Upper lobe of right lung (tissue), 1 donor: Measurements from ENCODE around the gene CD300C. TPM values are rescaled to one million over a fixed set of nuclear protein-coding genes. Genes with fewer than 3 reads are reported as not detected.

ENCODE experiments used
- ATAC-seq: fragments of 200-7000 bp; cut with Tn5 transposase; one replicate; pipeline ENCODE4 v1.9.1; 2020; ENCODE audit warnings: mild to moderate bottlenecking, moderate library complexity
- DNase-seq: peaks from one replicate; pipeline ENCODE4 v3.0.0-alpha.2; 2020
- H3K27ac ChIP-seq: fragments of 200-600 bp; one replicate; pipeline ENCODE4 v1.8.0; 2022
- H3K27me3 ChIP-seq: fragments of 200-600 bp; one replicate; pipeline ENCODE4 v1.8.0; 2022; ENCODE audit warnings: mild to moderate bottlenecking
- H3K36me3 ChIP-seq: fragments of 200-600 bp; one replicate; pipeline ENCODE4 v1.8.0; 2022
- H3K4me1 ChIP-seq: fragments of 200-600 bp; one replicate; pipeline ENCODE4 v1.8.0; 2022
- H3K4me3 ChIP-seq: fragments of 200-600 bp; one replicate; pipeline ENCODE4 v1.8.0; 2022; ENCODE audit warnings: mild to moderate bottlenecking
- H3K9me3 ChIP-seq: fragments of 200-600 bp; one replicate; pipeline ENCODE4 v1.8.0; 2022
- CTCF ChIP-seq: fragments of 200-600 bp; IDR thresholded peaks from one replicate; pipeline ENCODE4 v1.8.0; 2022; ENCODE audit warnings: antibody characterized with exemption
- intact Hi-C: fragments of 100-400 bp; cut with DNase I; formaldehyde crosslinking; loops from one replicate; pipeline ENCODE4 v1.11.0; 2022
- total RNA-seq: library from RNA; stranded (reverse); fragmentation: NEBNext Ultra II Directional; extraction: Animal tissue kit (Norgen Biotek cat#: 25700); gene quantifications from one replicate; pipeline ENCODE4 v1.2.1, GENCODE V29; 2021
- donor health status: DM: no; HTN: yes; CAD: no; lungs with severe emphysema.

CD300C gene
- total RNA-seq, 1 donor from 2014 or later, result 8.2 TPM

DNA sequence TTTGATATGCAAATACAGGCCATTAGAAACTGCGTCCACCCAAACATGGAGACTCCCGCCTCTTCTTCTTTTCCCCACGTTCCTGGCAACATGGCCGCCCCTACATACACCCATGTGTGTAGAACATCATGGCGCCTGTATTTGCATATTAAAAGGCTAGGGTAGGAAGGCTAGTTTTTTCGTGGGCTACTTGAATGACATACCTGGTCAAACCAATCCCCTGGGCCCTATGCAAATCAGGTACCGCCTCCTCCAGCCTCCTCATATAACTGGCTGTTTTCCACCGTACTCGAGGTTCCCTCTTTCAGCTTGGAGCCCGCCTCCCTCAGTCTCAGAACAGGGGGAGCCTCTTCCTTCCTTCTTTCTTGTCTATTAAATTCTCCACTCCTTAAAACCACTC lies 13.8 kb downstream of the CD300C start:
- ATAC-seq, result peak; percentile 89
- H3K27me3 ChIP-seq, result peaks cover 6% of the 10 kb centered on the region
- intact Hi-C loops, result no loop called here
- H3K36me3 ChIP-seq, result no peaks in the 10 kb centered on the region
- DNase-seq, result no peak
- peak overlapping the region; percentile 36 for H3K4me3 ChIP-seq
- H3K4me1 ChIP-seq, result no peaks in the 10 kb centered on the region
- peak overlapping the region; percentile 8 for H3K27ac ChIP-seq
- no peak for TF ChIP-seq CTCF
- H3K9me3 ChIP-seq, result no peaks in the 10 kb centered on the region

- peaks cover 6% of the 10 kb centered on the region for H3K27me3 ChIP-seq
- no peaks in the 10 kb centered on the region for H3K9me3 ChIP-seq
- H3K36me3 ChIP-seq, result no peaks in the 10 kb centered on the region
- intact Hi-C loops, result no loop called here
- no peak for TF ChIP-seq CTCF
- peak; percentile 14 for ATAC-seq
- peak within 1 kb of the TSS; percentile 36 for H3K4me3 ChIP-seq
- no peaks in the 10 kb centered on the region for H3K4me1 ChIP-seq
- peak within 1 kb of the TSS; percentile 8 for H3K27ac ChIP-seq
- no peak for DNase-seq
Observed at GRCh38 chr17:74531231-74531761, 14.6 kb downstream of the CD300C start, which contains the start of gene CD300LB. Gene CD300LB, minus strand, starts transcription at chr17:74531475. Its CDS starts 125 bp downstream, at chr17:74531350.

DNA sequence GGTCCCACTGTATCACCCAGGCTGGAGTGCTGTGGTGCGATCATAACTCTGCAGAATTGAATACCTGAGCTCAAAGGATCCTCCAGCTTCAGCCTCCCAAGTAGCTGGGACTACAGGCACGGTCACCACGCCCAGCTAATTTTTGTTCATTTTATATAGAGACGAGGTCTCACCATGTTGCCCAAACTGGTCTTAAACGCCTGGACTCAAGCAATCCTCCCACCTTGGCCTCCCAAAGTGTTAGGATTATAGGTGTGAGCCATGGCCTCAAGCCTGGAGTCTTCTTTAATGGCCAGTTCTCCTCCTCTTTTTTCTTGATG lies 15.1 kb downstream of the CD300C start:
- intact Hi-C loops, result no loop called here
- Histone ChIP-seq H3K27me3 (peaks cover 6% of the 10 kb centered on the region), H3K9me3 (no peaks in the 10 kb centered on the region), H3K27ac (no peak overlapping the region), H3K36me3 (no peaks in the 10 kb centered on the region), H3K4me1 (no peaks in the 10 kb centered on the region), H3K4me3 (no peak overlapping the region)
- DNase-seq (no peak), ATAC-seq (no peak)
- no peak for TF ChIP-seq CTCF

DNA sequence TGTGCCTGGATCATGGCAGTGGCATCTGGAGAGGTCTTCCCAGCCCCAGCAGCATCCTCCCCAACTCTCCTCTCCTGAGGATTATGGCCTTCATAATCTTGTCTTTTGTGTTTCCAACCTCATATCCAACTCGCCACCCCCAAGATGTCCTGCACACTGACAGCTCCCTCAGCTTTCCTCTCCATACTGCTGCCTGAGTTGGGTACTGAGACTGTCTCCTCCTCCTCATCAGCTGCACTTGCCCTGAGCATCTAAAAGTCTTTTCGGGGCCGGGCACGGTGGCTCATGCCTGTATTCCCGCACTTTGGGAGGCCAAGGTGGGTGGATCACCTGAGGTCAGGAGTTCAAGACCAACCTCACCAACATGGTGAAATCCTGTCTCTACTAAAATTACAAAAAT lies 16.7 kb downstream of the CD300C start:
- H3K27me3 ChIP-seq, result peaks cover 3% of the 10 kb centered on the region
- DNase-seq, result no peak
- ATAC-seq, result no peak
- H3K27ac ChIP-seq, result no peak overlapping the region
- H3K4me3 ChIP-seq, result no peak overlapping the region
- intact Hi-C loops, result no loop called here
- TF ChIP-seq CTCF, result no peak
- H3K4me1 ChIP-seq, result no peaks in the 10 kb centered on the region
- no peaks in the 10 kb centered on the region for H3K36me3 ChIP-seq
- H3K9me3 ChIP-seq, result no peaks in the 10 kb centered on the region

DNA sequence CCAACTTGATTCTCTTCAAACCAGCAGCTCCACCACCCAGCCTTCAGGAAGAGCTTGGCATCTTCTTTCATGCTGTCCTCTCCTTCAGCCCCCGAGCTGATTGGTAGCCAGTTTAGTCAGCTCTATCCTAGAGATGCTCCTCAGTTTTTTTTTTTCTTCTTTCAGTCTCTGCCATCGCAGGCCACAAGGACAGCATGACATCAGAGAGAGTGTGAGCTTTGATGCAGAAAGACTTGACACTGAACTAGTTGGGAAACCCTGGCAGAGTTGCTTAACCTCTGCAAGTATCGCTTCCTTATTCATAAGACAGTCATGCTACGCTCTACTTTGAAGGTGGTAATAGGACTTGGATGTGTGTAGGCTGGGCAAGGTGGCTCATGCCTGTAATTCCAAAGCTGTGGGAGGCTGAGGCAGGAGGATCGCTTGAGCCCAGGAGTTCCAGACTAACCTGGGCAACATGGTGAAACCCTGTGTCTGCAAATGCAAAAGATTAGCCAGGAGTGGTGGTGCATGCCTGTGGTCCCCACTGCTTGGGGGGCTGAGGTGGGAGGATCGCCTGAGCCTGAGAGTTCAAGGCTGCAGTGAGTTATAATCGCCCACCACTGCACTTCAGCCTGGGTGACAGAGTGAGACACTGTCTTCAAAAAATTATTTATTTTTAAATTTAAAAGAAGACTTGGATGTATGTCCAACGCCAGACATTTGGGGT lies 17.3 kb downstream of the CD300C start:
- Histone ChIP-seq H3K27me3 (no peaks in the 10 kb centered on the region), H3K4me1 (no peaks in the 10 kb centered on the region), H3K36me3 (no peaks in the 10 kb centered on the region), H3K9me3 (no peaks in the 10 kb centered on the region), H3K4me3 (no peak overlapping the region), H3K27ac (no peak overlapping the region)
- ATAC-seq (peak; percentile 70), DNase-seq (no peak)
- TF ChIP-seq CTCF, result no peak
- intact Hi-C loops, result no loop called here

GRCh38 chr17:74527756-74528155 lies 18.2 kb downstream of the CD300C start:
- Histone ChIP-seq H3K9me3 (no peaks in the 10 kb centered on the region), H3K27me3 (no peaks in the 10 kb centered on the region), H3K36me3 (no peaks in the 10 kb centered on the region), H3K4me1 (no peaks in the 10 kb centered on the region), H3K4me3 (no peak overlapping the region), H3K27ac (no peak overlapping the region)
- ATAC-seq (no peak), DNase-seq (no peak)
- TF ChIP-seq CTCF, result no peak
- intact Hi-C loops, result no loop called here
